Measurements from ENCODE around the gene FMNL1.

The FMNL1 gene

GRCh38 chr17:45287526-45288500, 66.1 kb downstream of the FMNL1 start:
- Histone ChIP-seq H3K4me3 (replicated peaks; ENCODE audit: low read depth, low read length) (no peak overlapping the region), H3K27me3 (replicated peaks; ENCODE audit: control insufficient read depth, insufficient read depth, low read length) (no peaks in the 10 kb centered on the region), H3K36me3 (ENCODE audit: control insufficient read depth, insufficient read depth, low read length) (peaks cover 60% of the 10 kb centered on the region)
- no peak for DNase-seq (ENCODE audit: extremely low read depth, insufficient read length)
- TF ChIP-seq, protein P1, sequence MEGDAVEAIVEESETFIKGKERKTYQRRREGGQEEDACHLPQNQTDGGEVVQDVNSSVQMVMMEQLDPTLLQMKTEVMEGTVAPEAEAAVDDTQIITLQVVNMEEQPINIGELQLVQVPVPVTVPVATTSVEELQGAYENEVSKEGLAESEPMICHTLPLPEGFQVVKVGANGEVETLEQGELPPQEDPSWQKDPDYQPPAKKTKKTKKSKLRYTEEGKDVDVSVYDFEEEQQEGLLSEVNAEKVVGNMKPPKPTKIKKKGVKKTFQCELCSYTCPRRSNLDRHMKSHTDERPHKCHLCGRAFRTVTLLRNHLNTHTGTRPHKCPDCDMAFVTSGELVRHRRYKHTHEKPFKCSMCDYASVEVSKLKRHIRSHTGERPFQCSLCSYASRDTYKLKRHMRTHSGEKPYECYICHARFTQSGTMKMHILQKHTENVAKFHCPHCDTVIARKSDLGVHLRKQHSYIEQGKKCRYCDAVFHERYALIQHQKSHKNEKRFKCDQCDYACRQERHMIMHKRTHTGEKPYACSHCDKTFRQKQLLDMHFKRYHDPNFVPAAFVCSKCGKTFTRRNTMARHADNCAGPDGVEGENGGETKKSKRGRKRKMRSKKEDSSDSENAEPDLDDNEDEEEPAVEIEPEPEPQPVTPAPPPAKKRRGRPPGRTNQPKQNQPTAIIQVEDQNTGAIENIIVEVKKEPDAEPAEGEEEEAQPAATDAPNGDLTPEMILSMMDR (IDR thresholded peaks at IDR 0.05; ENCODE audit: insufficient read depth, low read length, poor library complexity, severe bottlenecking) = no peak

GRCh38 chr17:45288825-45289224, 67.1 kb downstream of the FMNL1 start:
- DNase-seq (ENCODE audit: extremely low read depth, insufficient read length) = no peak
- Histone ChIP-seq H3K27me3 (replicated peaks; ENCODE audit: control insufficient read depth, insufficient read depth, low read length) (no peaks in the 10 kb centered on the region), H3K4me3 (replicated peaks; ENCODE audit: low read depth, low read length) (no peak overlapping the region), H3K36me3 (ENCODE audit: control insufficient read depth, insufficient read depth, low read length) (peaks cover 55% of the 10 kb centered on the region)
- TF ChIP-seq, protein P1 (IDR thresholded peaks at IDR 0.05; ENCODE audit: insufficient read depth, low read length, poor library complexity, severe bottlenecking) = no peak

DNA sequence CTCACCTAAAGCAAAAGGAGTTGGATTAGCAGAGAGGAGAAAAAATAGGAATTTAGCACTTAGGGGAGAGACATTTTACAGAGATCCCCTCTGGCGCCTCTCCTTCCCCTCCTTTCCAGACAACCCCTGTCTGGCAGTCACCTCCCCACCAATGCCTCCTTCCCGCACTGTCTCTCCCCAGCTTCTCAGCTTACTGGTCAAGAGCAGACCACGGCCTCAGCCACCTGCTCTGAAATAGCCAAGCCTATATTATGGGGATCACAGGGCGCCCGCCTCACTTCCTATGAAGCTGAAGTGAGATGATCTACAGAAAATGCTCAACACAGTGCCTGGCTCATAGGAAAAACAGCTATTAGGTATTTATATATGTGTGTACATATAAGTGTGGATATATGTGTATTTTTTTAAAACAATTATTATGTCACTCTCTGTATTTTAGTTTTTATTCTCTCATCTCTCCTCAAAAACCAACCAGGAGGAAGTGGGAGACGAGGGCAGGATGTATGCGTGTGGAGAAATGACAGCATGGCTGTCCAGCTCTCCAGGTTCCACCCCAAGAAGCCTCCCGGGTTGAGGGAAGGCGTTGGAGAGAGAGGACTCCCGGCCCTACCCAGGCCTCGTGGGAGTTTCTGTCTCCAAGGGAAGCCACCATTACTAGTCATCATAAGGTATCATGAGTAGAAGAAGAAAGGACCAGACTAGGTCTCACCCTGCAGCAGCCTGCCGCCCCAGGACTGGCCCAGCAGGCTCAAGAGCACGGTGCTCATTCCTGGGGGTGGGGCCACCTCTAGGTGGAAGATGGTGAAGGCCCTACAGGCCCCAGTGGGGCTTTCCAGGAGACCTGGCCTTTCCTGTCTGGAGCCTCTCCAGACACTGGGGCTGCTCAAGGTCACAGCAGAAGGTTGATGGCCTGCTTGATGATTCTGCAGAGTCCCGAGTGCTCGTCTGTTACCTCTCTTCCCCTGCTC, 67.9 kb downstream of the FMNL1 start:
- TF ChIP-seq, protein P1 (IDR thresholded peaks at IDR 0.05; ENCODE audit: insufficient read depth, low read length, poor library complexity, severe bottlenecking) = no peak
- H3K36me3 ChIP-seq (ENCODE audit: control insufficient read depth, insufficient read depth, low read length) = peaks cover 48% of the 10 kb centered on the region
- DNase-seq (ENCODE audit: extremely low read depth, insufficient read length) = no peak
- H3K4me3 ChIP-seq (replicated peaks; ENCODE audit: low read depth, low read length) = no peak overlapping the region
- H3K27me3 ChIP-seq (replicated peaks; ENCODE audit: control insufficient read depth, insufficient read depth, low read length) = no peaks in the 10 kb centered on the region

GRCh38 chr17:45290269-45290765, 68.6 kb downstream of the FMNL1 start:
- no peak for DNase-seq (ENCODE audit: extremely low read depth, insufficient read length)
- Histone ChIP-seq H3K36me3 (ENCODE audit: control insufficient read depth, insufficient read depth, low read length) (peaks cover 43% of the 10 kb centered on the region), H3K27me3 (replicated peaks; ENCODE audit: control insufficient read depth, insufficient read depth, low read length) (no peaks in the 10 kb centered on the region), H3K4me3 (replicated peaks; ENCODE audit: low read depth, low read length) (no peak overlapping the region)
- TF ChIP-seq, protein P1 (IDR thresholded peaks at IDR 0.05; ENCODE audit: insufficient read depth, low read length, poor library complexity, severe bottlenecking) = no peak

GRCh38 chr17:45291171-45291805, 69.6 kb downstream of the FMNL1 start:
- TF ChIP-seq, protein P1 (IDR thresholded peaks at IDR 0.05; ENCODE audit: insufficient read depth, low read length, poor library complexity, severe bottlenecking) = no peak
- Histone ChIP-seq H3K27me3 (replicated peaks; ENCODE audit: control insufficient read depth, insufficient read depth, low read length) (no peaks in the 10 kb centered on the region), H3K4me3 (replicated peaks; ENCODE audit: low read depth, low read length) (no peak overlapping the region), H3K36me3 (ENCODE audit: control insufficient read depth, insufficient read depth, low read length) (peaks cover 38% of the 10 kb centered on the region)
- no peak for DNase-seq (ENCODE audit: extremely low read depth, insufficient read length)
